GM19043 (cell line): Measurements from ENCODE around the gene TAMM41.
"Not testable (repeated sequence)": the region's sequence is repeated elsewhere in the genome, so short reads cannot be mapped to it uniquely, and the experiment has no call there.

Experiments used
- ATAC-seq: cut with Tn5 transposase; IDR thresholded peaks from one replicate; pipeline ENCODE4 v1.9.1; 2021; ENCODE audit warnings: low read depth; ENCODE audit not compliant: unreplicated experiment

Gene TAMM41

GRCh38 chr3:11815111-11815510, 31.6 kb downstream of the TAMM41 start:
- ATAC-seq, result no peak

- no peak for ATAC-seq
Observed at GRCh38 chr3:11814663-11815062, 32.0 kb downstream of the TAMM41 start.

GRCh38 chr3:11810276-11810675, 36.4 kb downstream of the TAMM41 start:
- ATAC-seq, result no peak

GRCh38 chr3:11808231-11808630, 38.5 kb downstream of the TAMM41 start:
- ATAC-seq, result no peak

- ATAC-seq, result no peak
Observed at GRCh38 chr3:11807686-11808085, 39.0 kb downstream of the TAMM41 start.

GRCh38 chr3:11805716-11806115, 41.0 kb downstream of the TAMM41 start:
- ATAC-seq, result no peak

- no peak for ATAC-seq
Observed at GRCh38 chr3:11803977-11804892, 42.5 kb downstream of the TAMM41 start.

- no peak for ATAC-seq
Observed at GRCh38 chr3:11799791-11800190, 46.9 kb downstream of the TAMM41 start.

- ATAC-seq, result no peak
Observed at GRCh38 chr3:11794927-11795326, 51.8 kb downstream of the TAMM41 start.

GRCh38 chr3:11791339-11792200, 55.1 kb downstream of the TAMM41 start:
- ATAC-seq, result no peak

GRCh38 chr3:11789412-11789811, 57.3 kb downstream of the TAMM41 start:
- ATAC-seq, result no peak

- no peak for ATAC-seq
Observed at GRCh38 chr3:11784971-11785377, 61.7 kb downstream of the TAMM41 start.

GRCh38 chr3:11780341-11780740, 66.3 kb downstream of the TAMM41 start:
- no peak for ATAC-seq

- ATAC-seq, result no peak
Observed at GRCh38 chr3:11779626-11780025, 67.1 kb downstream of the TAMM41 start.

- ATAC-seq, result no peak
Observed at GRCh38 chr3:11778248-11778647, 68.4 kb downstream of the TAMM41 start.

GRCh38 chr3:11776346-11776745, 70.3 kb downstream of the TAMM41 start:
- no peak for ATAC-seq

- ATAC-seq, result no peak
Observed at GRCh38 chr3:11775493-11775892, 71.2 kb downstream of the TAMM41 start.

GRCh38 chr3:11774296-11774877, 72.3 kb downstream of the TAMM41 start:
- ATAC-seq, result no peak

- not testable (repeated sequence) for ATAC-seq
Observed at GRCh38 chr3:11771931-11772330, 74.8 kb downstream of the TAMM41 start.

GRCh38 chr3:11770477-11771391, 76.0 kb downstream of the TAMM41 start:
- peak; percentile 91 for ATAC-seq
